ENCODE results near the gene SNX7. TPM values are rescaled to one million over a fixed set of nuclear protein-coding genes. Genes with fewer than 3 reads are reported as not detected.

Gene SNX7
- total RNA-seq, 1 experiment from 2014 or later = 18.8 TPM

- no peak overlapping the region for H3K4me2 ChIP-seq (ENCODE audit: low read length)
- DNase-seq (ENCODE audit: low read depth, low spot score) (no peak), ATAC-seq (no peak)
- BruUV-seq (replicated peaks) = no TSS peak
- H2AFZ ChIP-seq (ENCODE audit: low read depth, low read length, poor library complexity, severe bottlenecking) = no peak overlapping the region
- H3K9ac ChIP-seq (ENCODE audit: low read length) = no peak overlapping the region
- no peaks in the 10 kb centered on the region for H3K9me2 ChIP-seq (ENCODE audit: insufficient read depth)
- TF ChIP-seq EGR1 (IDR thresholded peaks at IDR 0.05; ENCODE audit: low read depth) (no peak), ZNF274 (IDR thresholded peaks at IDR 0.05; ENCODE audit: low read depth, low read length) (no peak), YY1 (IDR thresholded peaks at IDR 0.05; ENCODE audit: extremely low read depth, insufficient replicate concordance, low read depth, low read length) (no peak), CTCF (IDR thresholded peaks at IDR 0.05 in 2 of 3, conservative IDR thresholded peaks at IDR 0.05 in 1 of 3; ENCODE audit: borderline replicate concordance in 1 of 3, insufficient read depth in 1 of 3, low read depth in 2 of 3, low read length in 2 of 3) (no peak), POLR2A (IDR thresholded peaks at IDR 0.05; ENCODE audit: borderline replicate concordance, extremely low read depth, insufficient read depth, insufficient read length) (no peak), SRF (IDR thresholded peaks at IDR 0.05; ENCODE audit: low read depth) (no peak)
- TF ChIP-seq, protein P1, sequence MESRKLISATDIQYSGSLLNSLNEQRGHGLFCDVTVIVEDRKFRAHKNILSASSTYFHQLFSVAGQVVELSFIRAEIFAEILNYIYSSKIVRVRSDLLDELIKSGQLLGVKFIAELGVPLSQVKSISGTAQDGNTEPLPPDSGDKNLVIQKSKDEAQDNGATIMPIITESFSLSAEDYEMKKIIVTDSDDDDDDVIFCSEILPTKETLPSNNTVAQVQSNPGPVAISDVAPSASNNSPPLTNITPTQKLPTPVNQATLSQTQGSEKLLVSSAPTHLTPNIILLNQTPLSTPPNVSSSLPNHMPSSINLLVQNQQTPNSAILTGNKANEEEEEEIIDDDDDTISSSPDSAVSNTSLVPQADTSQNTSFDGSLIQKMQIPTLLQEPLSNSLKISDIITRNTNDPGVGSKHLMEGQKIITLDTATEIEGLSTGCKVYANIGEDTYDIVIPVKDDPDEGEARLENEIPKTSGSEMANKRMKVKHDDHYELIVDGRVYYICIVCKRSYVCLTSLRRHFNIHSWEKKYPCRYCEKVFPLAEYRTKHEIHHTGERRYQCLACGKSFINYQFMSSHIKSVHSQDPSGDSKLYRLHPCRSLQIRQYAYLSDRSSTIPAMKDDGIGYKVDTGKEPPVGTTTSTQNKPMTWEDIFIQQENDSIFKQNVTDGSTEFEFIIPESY (IDR thresholded peaks at IDR 0.05; ENCODE audit: extremely low read depth, insufficient replicate concordance, low read length) = no peak
- H3K79me2 ChIP-seq (ENCODE audit: insufficient read depth, low read length) = no peaks in the 10 kb centered on the region
- intact Hi-C loops (cut with micrococcal nuclease) = no loop called here
- H3K4me3 ChIP-seq (replicated peaks in 1 of 2; ENCODE audit: low read depth in 1 of 2, low read length in 2 of 2) = no peak overlapping the region
- no peaks in the 10 kb centered on the region for H3K9me3 ChIP-seq (ENCODE audit: control insufficient read depth in 1 of 2, insufficient read depth in 1 of 2, low read depth in 1 of 2, low read length in 2 of 2)
- H3K4me1 ChIP-seq (ENCODE audit: control insufficient read depth in 1 of 2, insufficient read depth in 2 of 2, low read length in 2 of 2) = no peaks in the 10 kb centered on the region
- no peak overlapping the region for H3K27ac ChIP-seq (ENCODE audit: low read depth, low read length)
- H3K27me3 ChIP-seq (ENCODE audit: insufficient read depth, low read length) = no peaks in the 10 kb centered on the region
- no peaks in the 10 kb centered on the region for H4K20me1 ChIP-seq (ENCODE audit: insufficient read depth)
- ChIA-PET CTCF (no interaction called here), POLR2A (no interaction called here), RAD21 (ENCODE audit: low non-redundant PET in 1 of 2, low total read pairs in 2 of 2, uncharacterized antibody in 2 of 2, unreplicated experiment in 2 of 2) (no interaction called here)
- no peaks in the 10 kb centered on the region for H3K36me3 ChIP-seq (ENCODE audit: control insufficient read depth in 1 of 2, insufficient read depth in 2 of 2, low read length in 2 of 2)
These were observed 17.0 kb upstream of the SNX7 start for GRCh38 chr1:98644510-98644909.

Measured in HCT116 (cell line).